ENCODE measurements around the gene KATNAL2. TPM values are rescaled to one million over a fixed set of nuclear protein-coding genes. Genes with fewer than 3 reads are reported as not detected.

The KATNAL2 gene
- total and polyA plus RNA-seq, 10 of the 15 experiments (the other 5 are each of a cell fraction or from before 2014, with no cell fraction given), result 0.20 to 2.4 (median 1.7) TPM

DNA sequence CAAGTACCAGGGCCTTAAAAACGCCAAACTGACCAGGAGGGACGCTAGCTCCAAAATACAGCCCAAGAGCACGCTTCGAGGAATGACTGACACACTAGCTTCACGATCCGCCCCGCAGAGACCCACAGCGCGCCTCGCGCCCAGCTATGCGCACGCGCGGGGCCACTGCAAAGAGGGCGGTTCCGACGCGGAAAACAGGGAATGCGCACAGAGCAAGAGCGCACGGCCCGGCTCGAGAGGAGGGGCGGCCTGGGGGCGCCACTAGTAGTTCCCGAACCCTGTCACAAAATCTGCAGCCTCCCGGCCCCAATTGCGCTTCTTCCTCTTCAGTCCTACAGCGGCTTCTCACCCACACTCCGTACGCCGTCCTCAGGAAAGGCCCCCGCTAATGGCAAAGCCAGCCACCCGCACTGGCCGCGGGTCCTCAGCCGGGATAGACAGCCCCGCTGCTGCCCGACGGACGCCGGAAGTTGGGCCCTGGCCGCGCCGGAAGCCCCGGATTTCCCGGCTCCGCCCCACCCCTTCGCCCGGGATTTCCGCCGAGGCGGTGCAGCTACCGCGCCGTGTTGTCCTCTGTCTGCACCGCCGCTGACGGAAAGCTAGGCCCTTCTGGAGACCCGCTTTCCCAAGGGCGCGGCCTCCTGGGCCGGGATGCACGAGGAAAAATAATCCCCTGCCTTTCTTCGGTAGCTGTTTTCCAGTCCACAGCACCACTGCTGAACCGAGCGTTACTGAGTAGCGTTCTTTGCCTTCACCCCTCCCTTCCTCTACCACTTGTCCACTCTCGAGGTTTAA lies 232.8 kb downstream of the KATNAL2 start, which contains the start of gene HDHD2 (continued):
- no peak for TF ChIP-seq NFYA (IDR thresholded peaks at IDR 0.05; ENCODE audit: borderline replicate concordance, low read depth, low read length)
- no peak for TF ChIP-seq JUND (IDR thresholded peaks at IDR 0.05; ENCODE audit: low read depth, low read length)
- TF ChIP-seq, protein P1, sequence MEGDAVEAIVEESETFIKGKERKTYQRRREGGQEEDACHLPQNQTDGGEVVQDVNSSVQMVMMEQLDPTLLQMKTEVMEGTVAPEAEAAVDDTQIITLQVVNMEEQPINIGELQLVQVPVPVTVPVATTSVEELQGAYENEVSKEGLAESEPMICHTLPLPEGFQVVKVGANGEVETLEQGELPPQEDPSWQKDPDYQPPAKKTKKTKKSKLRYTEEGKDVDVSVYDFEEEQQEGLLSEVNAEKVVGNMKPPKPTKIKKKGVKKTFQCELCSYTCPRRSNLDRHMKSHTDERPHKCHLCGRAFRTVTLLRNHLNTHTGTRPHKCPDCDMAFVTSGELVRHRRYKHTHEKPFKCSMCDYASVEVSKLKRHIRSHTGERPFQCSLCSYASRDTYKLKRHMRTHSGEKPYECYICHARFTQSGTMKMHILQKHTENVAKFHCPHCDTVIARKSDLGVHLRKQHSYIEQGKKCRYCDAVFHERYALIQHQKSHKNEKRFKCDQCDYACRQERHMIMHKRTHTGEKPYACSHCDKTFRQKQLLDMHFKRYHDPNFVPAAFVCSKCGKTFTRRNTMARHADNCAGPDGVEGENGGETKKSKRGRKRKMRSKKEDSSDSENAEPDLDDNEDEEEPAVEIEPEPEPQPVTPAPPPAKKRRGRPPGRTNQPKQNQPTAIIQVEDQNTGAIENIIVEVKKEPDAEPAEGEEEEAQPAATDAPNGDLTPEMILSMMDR (IDR thresholded peaks at IDR 0.05 in 2 of 3, conservative IDR thresholded peaks at IDR 0.05 in 1 of 3; ENCODE audit: control insufficient read depth in 2 of 3, extremely low read depth in 1 of 3, insufficient read depth in 1 of 3, low read depth in 3 of 3, low read length in 3 of 3), result no peak
- peak; percentile 69 for TF ChIP-seq NRF1 (conservative IDR thresholded peaks at IDR 0.05; ENCODE audit: low read depth, low read length)
- TF ChIP-seq SIX5 (IDR thresholded peaks at IDR 0.05; ENCODE audit: low read depth, low read length, severe bottlenecking), result no peak
- no peak for TF ChIP-seq KAT2A (conservative IDR thresholded peaks at IDR 0.05; ENCODE audit: control insufficient read depth, low read depth, low read length)
- TF ChIP-seq BHLHE40 (IDR thresholded peaks at IDR 0.05; ENCODE audit: borderline replicate concordance in 1 of 2, low read depth in 2 of 2, low read length in 1 of 2), result peak in 1 of 2 experiments; percentile 27; a peak in 1 of 4 replicates
- no peak for TF ChIP-seq ZBED1 (IDR thresholded peaks at IDR 0.05; ENCODE audit: borderline replicate concordance)
- peak; percentile 55; the same call in 1 of the 2 replicates for TF ChIP-seq RELB (IDR thresholded peaks at IDR 0.05; ENCODE audit: low read depth)
- TF ChIP-seq SMAD1 (IDR thresholded peaks at IDR 0.05; ENCODE audit: low read depth, partially characterized antibody), result peak; percentile 34
- 0 out of 2 replicates have a peak, but pooled peaks have one; percentile 4 for TF ChIP-seq ZSCAN29 (IDR thresholded peaks at IDR 0.05)
- TF ChIP-seq, protein P2, sequence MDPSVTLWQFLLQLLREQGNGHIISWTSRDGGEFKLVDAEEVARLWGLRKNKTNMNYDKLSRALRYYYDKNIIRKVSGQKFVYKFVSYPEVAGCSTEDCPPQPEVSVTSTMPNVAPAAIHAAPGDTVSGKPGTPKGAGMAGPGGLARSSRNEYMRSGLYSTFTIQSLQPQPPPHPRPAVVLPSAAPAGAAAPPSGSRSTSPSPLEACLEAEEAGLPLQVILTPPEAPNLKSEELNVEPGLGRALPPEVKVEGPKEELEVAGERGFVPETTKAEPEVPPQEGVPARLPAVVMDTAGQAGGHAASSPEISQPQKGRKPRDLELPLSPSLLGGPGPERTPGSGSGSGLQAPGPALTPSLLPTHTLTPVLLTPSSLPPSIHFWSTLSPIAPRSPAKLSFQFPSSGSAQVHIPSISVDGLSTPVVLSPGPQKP (IDR thresholded peaks at IDR 0.05; ENCODE audit: low read depth, low read length), result peak; percentile 84
- TF ChIP-seq RBBP5 (conservative IDR thresholded peaks at IDR 0.05), result no peak
- TF ChIP-seq EZH2 (IDR thresholded peaks at IDR 0.05; ENCODE audit: borderline replicate concordance, control insufficient read depth, low read depth, low read length), result no peak
- TF ChIP-seq MXI1 (IDR thresholded peaks at IDR 0.05; ENCODE audit: low read depth, low read length), result no peak
- peak; percentile 89 for TF ChIP-seq POLR2A (IDR thresholded peaks at IDR 0.05; ENCODE audit: low read depth, low read length)
- no peak for TF ChIP-seq RCOR1 (conservative IDR thresholded peaks at IDR 0.05; ENCODE audit: low read depth, low read length)
- no peak for TF ChIP-seq MLLT1 (IDR thresholded peaks at IDR 0.05)
- peak; percentile 39 for TF ChIP-seq E2F8 (IDR thresholded peaks at IDR 0.05; ENCODE audit: low read depth, partially characterized antibody)
- TF ChIP-seq NR2C1 (IDR thresholded peaks at IDR 0.05), result no peak
- TF ChIP-seq SMARCA5 (IDR thresholded peaks at IDR 0.05), result peak; percentile 80
